ENCODE results near the gene TTL.

TTL gene

GRCh38 chr2:112584891-112585250, 102.9 kb downstream of the TTL start:
- no peak for DNase-seq

DNA sequence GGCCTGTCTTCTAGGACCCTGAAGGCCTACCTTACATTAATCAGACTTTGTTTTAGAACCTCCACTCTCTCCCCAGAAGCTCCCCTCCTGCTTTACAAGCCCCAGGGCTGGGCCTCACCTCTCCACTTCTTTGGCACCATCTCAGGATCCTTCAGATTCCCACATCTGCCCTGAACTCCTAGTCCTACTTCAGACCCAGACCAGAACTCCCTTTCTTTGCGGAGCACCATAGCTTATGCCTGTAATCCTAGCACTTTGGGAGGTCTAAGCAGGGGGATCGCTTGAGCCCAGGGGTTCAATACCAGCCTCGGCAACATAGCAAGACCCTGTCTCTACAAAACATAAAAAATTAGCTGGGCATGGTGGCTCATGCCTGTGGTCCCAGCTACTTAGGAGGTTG, 103.4 kb downstream of the TTL start:
- no peak for DNase-seq

DNA sequence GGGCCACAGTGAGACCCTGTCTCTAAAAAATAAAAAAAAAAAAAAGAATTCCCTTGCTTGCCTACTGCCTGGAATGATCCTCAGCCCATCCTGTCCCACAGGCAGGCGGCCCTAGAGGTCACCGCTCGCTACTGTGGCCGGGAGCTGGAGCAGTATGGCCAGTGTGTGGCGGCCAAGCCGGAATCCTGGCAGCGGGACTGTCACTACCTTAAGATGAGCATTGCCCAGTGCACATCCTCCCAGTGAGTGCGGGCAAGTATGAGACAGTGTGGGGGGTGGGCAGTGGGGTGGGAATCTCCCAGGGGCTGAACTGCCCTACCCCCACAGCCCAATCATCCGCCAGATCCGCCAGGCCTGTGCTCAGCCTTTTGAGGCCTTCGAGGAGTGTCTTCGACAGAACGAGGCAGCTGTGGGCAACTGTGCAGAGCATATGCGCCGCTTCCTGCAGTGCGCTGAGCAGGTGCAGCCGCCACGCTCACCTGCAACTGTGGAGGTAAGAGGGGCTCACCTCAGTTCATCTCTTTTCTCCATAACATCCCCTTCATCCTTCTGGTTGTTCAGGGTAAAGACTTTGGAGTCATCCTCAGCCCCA, 104.0 kb downstream of the TTL start:
- no peak for DNase-seq

- DNase-seq: no peak
Measured at GRCh38 chr2:112588611-112589045, 106.7 kb downstream of the TTL start.
